Activated CD4-positive, alpha-beta T cell treated with anti-CD3 and anti-CD28 coated beads for 4 hours (primary cell): ENCODE data around the gene TRIM8.

Experiments used
- DNase-seq, 2 donors: peaks; one replicate each; pipeline ENCODE4 v3.0.0-alpha.2; 2020

Gene TRIM8

DNA sequence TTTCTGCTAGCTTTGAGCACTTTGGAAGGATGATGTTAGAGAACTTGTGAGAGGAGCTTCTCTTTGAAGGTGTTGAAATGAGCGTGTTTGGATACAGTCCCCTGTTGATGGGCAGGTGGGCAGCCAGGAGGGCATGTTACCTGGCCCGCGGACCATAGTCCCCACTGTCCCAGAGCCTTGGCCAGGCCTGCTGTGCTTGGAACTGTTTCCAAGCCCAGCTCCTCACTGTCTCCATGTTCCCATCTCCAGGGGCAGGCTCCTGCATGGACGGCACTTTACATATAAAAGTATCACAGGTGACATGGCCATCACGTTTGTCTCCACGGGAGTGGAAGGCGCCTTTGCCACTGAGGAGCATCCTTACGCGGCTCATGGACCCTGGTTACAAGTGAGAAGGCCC, 27.2 kb upstream of the TRIM8 start:
- DNase-seq, result no peak

DNA sequence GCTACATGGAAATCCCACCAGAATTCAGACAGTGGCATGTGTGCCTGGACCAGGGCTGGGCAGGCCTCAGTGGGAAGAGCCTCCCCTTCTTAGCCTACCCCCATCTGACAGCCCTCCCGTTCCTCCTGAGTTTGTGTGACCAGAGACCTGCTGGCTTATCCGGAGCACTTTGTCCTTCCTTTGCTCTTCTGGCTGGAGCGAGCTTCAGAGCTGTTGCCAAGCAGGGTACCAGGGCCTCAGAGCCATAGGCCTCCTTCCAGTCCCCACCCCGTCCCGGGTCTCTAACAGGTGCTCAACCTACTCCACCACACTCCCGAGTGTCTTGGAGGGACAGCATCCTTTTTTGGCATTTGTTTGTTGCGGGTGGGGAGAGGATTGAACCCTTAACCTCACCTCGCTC, 26.5 kb upstream of the TRIM8 start:
- DNase-seq, result no peak

GRCh38 chr10:102619281-102619981, 24.8 kb upstream of the TRIM8 start:
- DNase-seq, result no peak

DNA sequence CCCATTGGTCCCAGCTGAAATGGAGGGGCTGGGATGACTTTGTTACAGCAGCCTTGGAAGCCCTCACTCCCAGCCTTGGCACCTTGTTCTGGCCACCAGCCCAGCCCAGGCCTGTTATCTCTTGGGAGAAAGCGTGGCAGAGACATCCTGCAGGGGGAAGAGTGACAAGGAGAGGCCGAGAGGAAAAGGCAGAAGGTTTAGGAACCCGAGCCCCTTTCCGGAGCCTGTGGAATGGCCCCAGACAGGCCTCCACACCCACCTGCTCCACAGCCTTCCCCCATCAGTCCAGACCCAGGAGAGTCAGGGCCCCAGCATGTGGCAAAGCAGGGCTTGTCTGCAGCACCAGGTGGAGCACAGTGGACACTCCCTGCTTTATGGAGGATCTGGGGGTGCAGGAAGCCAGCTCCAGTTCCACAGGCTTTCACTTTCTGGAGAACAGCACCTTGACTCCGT, 24.1 kb upstream of the TRIM8 start:
- no peak for DNase-seq

- no peak for DNase-seq
These were observed 23.5 kb upstream of the TRIM8 start for GRCh38 chr10:102620591-102621442.

DNA sequence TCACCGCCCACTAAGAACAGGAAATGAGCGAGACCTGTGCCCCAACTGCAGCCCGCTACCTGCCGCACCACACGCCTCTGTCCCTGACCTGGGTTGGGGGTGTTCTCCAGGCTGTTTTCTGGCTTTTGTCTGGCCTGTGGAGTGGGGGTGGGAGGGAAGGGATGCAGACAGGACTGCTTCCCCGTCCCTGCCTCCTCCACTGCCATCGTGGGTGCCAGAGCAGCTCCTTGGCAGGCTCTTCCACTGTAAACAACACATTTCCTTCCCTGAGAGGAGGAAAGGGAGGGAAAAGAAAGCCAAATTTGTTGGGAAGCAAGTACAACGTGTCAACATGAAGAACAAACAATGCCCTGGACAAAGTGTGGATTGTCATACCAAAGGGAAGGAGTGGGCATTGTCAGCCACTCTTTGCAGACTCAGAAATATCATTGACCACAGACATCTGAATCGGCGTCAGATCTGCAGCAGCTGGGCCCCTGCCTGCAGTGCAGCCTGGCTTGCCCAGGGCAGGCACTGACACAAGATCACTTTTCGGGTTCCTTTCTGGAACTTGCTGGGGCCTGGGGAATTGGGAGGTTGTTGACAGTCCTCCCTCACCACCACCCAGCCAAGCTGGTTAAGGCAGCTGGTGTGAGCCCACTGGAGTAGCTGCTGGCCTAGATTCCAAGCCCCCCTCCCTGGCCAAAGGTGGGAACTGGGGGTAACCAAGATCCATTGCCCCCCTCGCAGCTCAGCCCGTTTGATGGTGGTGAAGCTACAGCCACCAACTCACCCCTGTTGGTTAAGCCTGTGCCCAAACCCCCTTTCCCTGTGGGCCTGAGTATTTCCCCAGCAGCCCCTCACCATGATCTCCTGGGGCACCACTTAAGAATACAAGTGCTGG, 22.6 kb upstream of the TRIM8 start:
- DNase-seq, result no peak

DNA sequence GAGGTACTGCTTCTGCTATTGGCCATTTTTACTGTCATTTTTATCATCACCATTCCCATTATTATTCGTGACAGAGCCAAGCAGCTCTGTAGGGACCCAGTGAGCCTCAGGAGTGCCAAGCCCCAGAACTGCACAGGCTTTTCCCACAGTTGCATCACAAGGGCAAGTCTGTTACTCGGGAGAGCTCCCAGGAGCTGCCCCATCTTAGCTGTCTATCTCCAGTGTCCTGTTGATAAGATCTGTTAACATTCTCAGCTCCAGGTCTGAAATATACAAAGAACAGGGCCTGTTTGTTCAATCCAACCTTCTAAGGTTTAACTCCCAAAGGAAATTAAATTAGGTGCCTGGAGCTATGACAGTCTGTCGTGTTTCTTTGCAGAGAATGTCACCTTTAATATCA, 20.2 kb upstream of the TRIM8 start:
- no peak for DNase-seq

DNA sequence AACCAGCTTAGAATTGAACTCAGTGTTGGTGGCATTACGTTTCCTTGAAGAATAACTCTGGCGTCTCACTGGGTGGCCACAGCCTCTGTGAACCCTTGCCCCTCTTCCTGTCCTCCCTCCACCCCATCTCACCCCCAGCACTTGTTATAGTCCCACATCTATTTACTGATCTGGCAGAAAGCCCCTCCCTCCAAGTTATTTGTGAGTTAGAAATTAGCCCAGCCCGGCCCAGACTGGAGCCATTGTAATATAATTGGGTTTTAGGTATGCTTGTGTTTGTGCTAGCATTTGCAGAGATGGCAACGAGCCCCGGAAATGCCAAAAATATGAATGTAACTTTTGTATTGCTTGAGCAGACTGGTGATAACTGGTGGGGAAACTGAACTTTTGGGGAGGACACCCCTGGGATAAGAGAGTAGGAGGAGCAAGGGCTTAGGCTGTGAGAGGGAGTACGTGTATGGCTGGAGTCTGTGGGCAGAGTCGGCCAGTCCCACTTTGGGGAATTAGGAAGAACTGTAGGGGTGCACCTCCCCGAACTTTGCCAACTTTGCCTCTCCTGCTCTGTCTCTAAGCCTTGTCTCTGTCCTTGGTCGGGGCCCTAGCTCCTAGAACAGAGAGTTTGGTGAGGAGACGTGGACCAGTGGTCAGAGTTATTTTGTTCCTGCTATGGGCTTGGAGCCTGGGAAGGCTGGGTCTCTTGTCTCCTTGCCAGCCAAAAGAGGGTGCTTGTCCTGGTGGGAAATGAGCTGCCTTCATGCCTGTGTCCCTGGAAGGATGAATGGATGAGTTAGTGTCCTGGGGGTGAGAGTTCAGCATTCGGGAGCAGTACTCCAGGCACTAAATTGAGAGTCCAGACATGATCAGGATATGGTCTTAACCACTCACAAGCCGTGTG, 19.3 kb upstream of the TRIM8 start:
- no peak for DNase-seq

- DNase-seq, result no peak
These were observed 18.1 kb upstream of the TRIM8 start for GRCh38 chr10:102626026-102626685.

- DNase-seq, result no peak
These were observed 17.0 kb upstream of the TRIM8 start for GRCh38 chr10:102627291-102627735.

DNA sequence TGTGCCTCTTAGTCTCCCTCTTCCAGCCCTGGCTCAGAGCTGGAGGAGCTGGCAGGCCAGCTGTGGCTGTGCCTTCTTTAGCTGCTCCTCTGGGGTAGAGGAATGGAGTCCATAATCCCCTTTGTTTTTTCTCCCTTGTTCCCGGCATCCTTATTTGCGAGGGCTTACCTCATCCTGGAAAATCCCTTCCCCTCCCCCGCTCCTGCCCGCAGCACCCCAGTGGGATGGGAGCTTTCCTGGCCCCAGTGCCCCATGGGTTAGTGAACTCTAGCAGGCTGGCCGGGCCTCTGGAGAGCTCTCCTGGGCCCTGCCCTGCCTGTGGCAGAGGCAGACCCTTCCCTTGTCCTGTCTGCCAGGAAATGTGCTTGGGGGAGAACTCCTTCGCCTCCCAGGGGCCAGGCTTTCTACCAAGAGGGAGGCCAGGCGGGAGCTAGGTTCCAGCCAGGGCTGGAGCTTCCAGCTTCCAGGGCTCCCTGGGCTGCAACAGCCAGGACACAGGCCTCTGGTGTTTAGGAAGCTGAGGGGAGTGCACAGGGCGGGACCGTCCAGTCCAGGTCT, 16.5 kb upstream of the TRIM8 start:
- DNase-seq, result no peak

DNA sequence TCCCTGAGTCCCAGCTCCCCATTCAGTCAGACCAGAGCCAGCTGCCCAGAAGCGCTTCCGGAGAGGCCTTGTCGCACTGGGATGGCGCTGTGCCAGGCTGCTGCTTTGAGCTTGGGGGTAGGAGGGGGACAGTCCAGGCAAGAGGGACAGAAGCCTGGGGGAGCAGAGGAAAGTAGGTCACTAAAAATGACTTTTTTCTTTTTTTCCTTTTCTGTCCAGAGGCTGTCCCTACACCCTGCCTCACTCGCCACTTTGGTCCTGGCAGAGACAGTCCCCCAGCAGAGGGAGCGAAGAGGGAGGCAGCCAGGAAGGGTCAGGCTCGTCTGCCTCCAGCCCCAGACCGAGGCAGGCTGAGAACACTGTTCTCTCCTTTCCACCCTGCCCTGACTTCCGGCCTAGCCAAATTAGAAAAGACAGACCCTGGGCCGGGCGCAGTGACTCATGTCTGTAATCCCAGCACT, 15.8 kb upstream of the TRIM8 start:
- no peak for DNase-seq

GRCh38 chr10:102629661-102630614, 14.3 kb upstream of the TRIM8 start:
- no peak for DNase-seq

- DNase-seq, result no peak
These were observed 13.6 kb upstream of the TRIM8 start for GRCh38 chr10:102630663-102631062.

GRCh38 chr10:102631525-102632393, 12.5 kb upstream of the TRIM8 start:
- DNase-seq, result no peak

- DNase-seq, result no peak
These were observed 11.7 kb upstream of the TRIM8 start for GRCh38 chr10:102632394-102633111.

DNA sequence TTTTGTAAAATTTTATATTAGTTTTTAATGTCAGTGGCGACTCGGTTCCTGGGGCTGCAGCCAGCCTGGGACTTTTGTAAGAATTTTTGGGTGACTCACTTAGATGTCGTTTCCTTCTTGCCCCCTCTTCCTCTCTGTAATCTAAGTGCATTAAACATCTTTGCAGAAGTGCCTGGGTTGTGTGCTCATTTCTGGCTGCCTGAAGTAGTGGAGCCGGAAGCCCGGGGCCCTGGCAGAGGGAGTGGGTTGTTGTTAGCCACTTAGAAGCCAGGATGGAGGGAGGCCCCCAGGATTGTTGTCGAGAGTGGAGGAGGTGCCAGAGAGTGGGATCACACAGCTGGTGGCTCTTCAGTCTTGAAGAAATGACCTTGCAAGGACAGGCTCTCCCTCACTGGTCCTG, 11.0 kb upstream of the TRIM8 start:
- DNase-seq, result no peak

DNA sequence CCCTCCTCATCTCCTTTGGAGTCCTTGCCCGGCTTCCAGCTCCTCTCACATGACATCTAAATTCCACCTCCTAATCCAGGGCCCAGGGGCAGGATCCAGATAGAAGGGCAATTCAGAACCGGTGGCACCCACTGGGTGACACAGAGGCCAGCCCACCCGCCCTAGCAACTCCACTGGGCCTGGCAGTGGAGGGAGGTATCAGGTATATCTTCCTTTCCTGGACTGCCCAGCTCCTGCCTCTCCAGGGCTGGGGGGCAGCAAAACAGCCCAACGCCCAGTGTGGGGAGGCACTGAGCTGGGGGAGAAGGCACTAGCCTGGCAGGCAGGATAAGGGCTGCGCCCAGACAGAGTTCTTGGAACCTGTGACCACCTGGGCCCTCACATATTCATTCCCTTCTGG, 10.4 kb upstream of the TRIM8 start:
- DNase-seq, result no peak
